K562 (cell line): ENCODE results near the gene PPP6C. TPM values are rescaled to one million over a fixed set of nuclear protein-coding genes. Genes with fewer than 3 reads are reported as not detected.
"Not testable (repeated sequence)": the region's sequence is repeated elsewhere in the genome, so short reads cannot be mapped to it uniquely, and the experiment has no call there.

Experiments
- ATAC-seq: fragments of 200-7000 bp; cut with Tn5 transposase; 3 replicates; pipeline ENCODE4 v1.9.1; 2020; ENCODE audit warnings: moderate library complexity
- BruUV-seq: library from RNA; stranded (reverse); fragments of 400-500 nt; replicated peaks from 2 replicates; lab custom pipeline; 2021; lab: Mats Ljungman, UMichigan
- CTCF ChIA-PET: fragments of 300-600 bp; formaldehyde crosslinking; extraction: SDS; loops from one replicate; lab custom pipeline; 2021; ENCODE audit warnings: low intra/inter-chr PET ratio; lab: Yijun Ruan, JAX
- POLR2A ChIA-PET: fragments of 300-600, 350-650 bp; sonication (Branson Sonifier 250); formaldehyde crosslinking; extraction: SDS; loops from one replicate; lab custom pipeline; 2021; ENCODE audit warnings: antibody characterized with exemption, inconsistent platforms; lab: Yijun Ruan, JAX
- DNase-seq, 4 experiments: peaks; one replicate each; pipeline versions ENCODE4 v3.0.0 to v3.0.0-alpha.2; 2011 to 2018; ENCODE audit warnings: low spot score in 3 of 4, mixed read lengths in 3 of 4; ENCODE audit errors: extremely low read depth in 1 of 4
- FAIRE-seq: peaks from 2 replicates; lab custom pipeline; 2011; peaks lifted over from hg19 to GRCh38; lab: Jason Lieb, UNC
- H2AFZ ChIP-seq: 2 replicates; pipeline ENCODE4 v1.6.0; 2011; ENCODE audit warnings: low read depth, low read length, control low read depth, inconsistent platforms
- H3K27ac ChIP-seq: fragments of 200-600 bp; 3 replicates; pipeline ENCODE4 v1.8.0; 2011; ENCODE audit warnings: low read depth, mild to moderate bottlenecking, control low read depth, inconsistent platforms, low read length, moderate library complexity, mixed read lengths; ENCODE audit errors: extremely low read depth
- H3K27me3 ChIP-seq, 2 experiments: fragments of 300-600 bp in 1 of 2; 2 replicates in 1 of 2; 3 replicates in 1 of 2; pipeline versions ENCODE4 v1.6.0 to v1.8.0; 2011; ENCODE audit warnings: inconsistent platforms in 2 of 2, low read length in 2 of 2, mild to moderate bottlenecking in 1 of 2, mixed read lengths in 1 of 2, moderate library complexity in 1 of 2; ENCODE audit not compliant: control insufficient read depth in 2 of 2, insufficient read depth in 2 of 2
- H3K36me3 ChIP-seq: fragments of 300-600 bp; 3 replicates; pipeline ENCODE4 v1.8.0; 2011; ENCODE audit warnings: mild to moderate bottlenecking, low read length, inconsistent platforms; ENCODE audit not compliant: control insufficient read depth, insufficient read depth
- H3K4me1 ChIP-seq, 2 experiments: fragments of 200-600 bp in 1 of 2; replicated peaks in 1 of 2; 2 replicates in 1 of 2; 3 replicates in 1 of 2; pipeline versions ENCODE4 v1.5.1 to v1.8.0; 2011; ENCODE audit warnings: inconsistent platforms in 2 of 2, low read length in 2 of 2, mild to moderate bottlenecking in 1 of 2, mixed read lengths in 1 of 2, moderate library complexity in 1 of 2; ENCODE audit not compliant: control insufficient read depth in 2 of 2, insufficient read depth in 2 of 2
- H3K4me2 ChIP-seq: 2 replicates; pipeline ENCODE4 v1.6.1; 2011; ENCODE audit warnings: low read length, control low read depth, inconsistent platforms, mixed read lengths; ENCODE audit not compliant: insufficient read depth
- H3K4me3 ChIP-seq: fragments of 200-600 bp; sonication (generic), shearing (Covaris generic); 2 replicates; pipeline ENCODE4 v1.5.1; 2016; ENCODE audit warnings: control low read depth, inconsistent platforms
- H3K79me2 ChIP-seq: fragments of 200-600 bp; 3 replicates; pipeline ENCODE4 v1.8.0; 2011; ENCODE audit warnings: low read length, inconsistent platforms; ENCODE audit not compliant: control insufficient read depth, insufficient read depth
- H3K9ac ChIP-seq, 2 experiments: 2 replicates each; pipeline versions ENCODE4 v1.6.0 to v1.6.1; 2011; ENCODE audit warnings: low read depth in 2 of 2, low read length in 2 of 2, control low read depth in 1 of 2, inconsistent platforms in 1 of 2, mild to moderate bottlenecking in 1 of 2, mixed read lengths in 1 of 2; ENCODE audit not compliant: insufficient read depth in 1 of 2
- H3K9me1 ChIP-seq: one replicate; pipeline ENCODE4 v1.6.0; 2011; ENCODE audit warnings: inconsistent platforms, mild to moderate bottlenecking, low read length, moderate library complexity; ENCODE audit not compliant: control insufficient read depth, insufficient read depth
- H3K9me3 ChIP-seq: replicated peaks from 2 replicates; pipeline ENCODE4 v1.5.1; 2011; ENCODE audit warnings: low read depth, low read length, inconsistent platforms; ENCODE audit not compliant: control insufficient read depth, insufficient read depth
- H4K20me1 ChIP-seq: replicated peaks from 2 replicates; pipeline ENCODE4 v1.6.1; 2011; ENCODE audit warnings: low read length, inconsistent platforms, mixed read lengths; ENCODE audit not compliant: control insufficient read depth, insufficient read depth
- CEBPB ChIP-seq: fragments of 450-650 bp; IDR thresholded peaks from 2 replicates; pipeline ENCODE4 v1.6.1; 2016; ENCODE audit warnings: missing genetic modification characterization, missing compliant biosample characterization
- CEBPG ChIP-seq, 3 experiments: fragments of 200-800 bp in 1 of 3; sonication (Bioruptor generic) in 1 of 3; sonication (generic) in 1 of 3; formaldehyde crosslinking in 1 of 3; IDR thresholded peaks in 2 of 3; conservative IDR thresholded peaks in 1 of 3; 2 replicates each; pipeline versions ENCODE4 v1.6.1 to v1.8.0; 2016 to 2022; ENCODE audit warnings: missing compliant biosample characterization in 2 of 3, missing genetic modification characterization in 2 of 3, mild to moderate bottlenecking in 1 of 3, missing genetic modification reagents in 1 of 3
- LCOR ChIP-seq: sonication (generic); formaldehyde crosslinking; IDR thresholded peaks from 2 replicates; pipeline ENCODE4 v1.8.0; 2022; ENCODE audit warnings: mild to moderate bottlenecking, missing genetic modification reagents
- ZNF766 ChIP-seq: fragments of 200-800 bp; sonication (Bioruptor generic); conservative IDR thresholded peaks from 2 replicates; pipeline ENCODE4 v1.6.1; 2016; ENCODE audit warnings: missing genetic modification characterization, missing compliant biosample characterization
- WGBS: fragments of 100-300 bp; shearing (Covaris generic); methylation state at CpG from one replicate; pipeline ENCODE4 v1.1.6; 2016; ENCODE audit warnings: low coverage, mixed read lengths; ENCODE audit not compliant: insufficient coverage; ENCODE audit errors: missing lambda C conversion rate; 5-methylcytosine and 5-hydroxymethylcytosine counted together
- in situ Hi-C: fragments of 300-500 bp; cut with MboI; formaldehyde crosslinking; loops from 4 replicates; pipeline ENCODE4 v1.15.0; 2018; ENCODE audit warnings: inconsistent platforms, mixed read lengths
- intact Hi-C: fragments of 100-400 bp; cut with micrococcal nuclease; formaldehyde crosslinking; loops from 2 replicates; pipeline ENCODE4 v1.14.2; 2022
- polyA plus RNA-seq, 8 experiments: library from polyadenylated mRNA; depleted of rRNA in 4 of 8; stranded (reverse) in 5 of 8; unstranded in 3 of 8; fragments of >200 nt; fragmentation: Nextera tagmentation in 2 of 8; fragmentation: Illumina TruSeq in 1 of 8; extraction: Ambion mirVana in 2 of 8; extraction: Trizol in 1 of 8; gene quantifications; 2 replicates each; pipeline versions ENCODE4 v1.2.1 to v1.2.3, GENCODE V29; 2011 to 2014; ENCODE audit warnings: inconsistent platforms in 1 of 8, missing spikeins in 1 of 8
- total RNA-seq, 7 experiments: library from RNA; depleted of rRNA in 6 of 7; stranded (reverse); fragments of >200 nt in 6 of 7; fragmentation: Illumina TruSeq in 2 of 7; extraction: Trizol in 2 of 7; gene quantifications; 2 replicates each; pipeline versions ENCODE4 v1.2.1 to v1.2.3, GENCODE V29; 2011 to 2021; ENCODE audit warnings: low replicate concordance in 1 of 7
- TF ChIP-seq, protein P1 (sequence below): IDR thresholded peaks from 2 replicates; pipeline ENCODE4 v1.6.1; 2016; ENCODE audit warnings: missing genetic modification characterization, missing compliant biosample characterization

PPP6C gene
- total and polyA plus RNA-seq, 9 of the 15 experiments (the other 6 are each of a cell fraction or from before 2014, with no cell fraction given): 18.8 to 44.8 (median 38.3) TPM

- FAIRE-seq; H3K4me3 ChIP-seq; H2AFZ ChIP-seq; POLR2A ChIA-PET; CTCF ChIA-PET; TF ChIP-seq CEBPG (CRISPR knock-in tag; IDR thresholded peaks at IDR 0.05): not testable (repeated sequence)
- peaks cover 9 to 13% of the 10 kb centered on the region in 2 experiments; a peak in 4 of 5 replicates for H3K4me1 ChIP-seq
- H3K79me2 ChIP-seq: peaks cover 90% of the 10 kb centered on the region
- TF ChIP-seq CEBPB (tag) (peak; percentile 66), CEBPG (tag; conservative IDR thresholded peaks at IDR 0.05 in 1 of 2, IDR thresholded peaks at IDR 0.05 in 1 of 2) (0 out of 4 replicates have a peak, but pooled peaks of 1 of the 2 experiments have one; percentile 23)
- TF ChIP-seq, all 486 proteins: peak for 2; not testable (repeated sequence) for 484
- intact Hi-C loops, H3K9ac ChIP-seq, BruUV-seq, H4K20me1 ChIP-seq, ATAC-seq, H3K9me3 ChIP-seq, H3K27me3 ChIP-seq, H3K27ac ChIP-seq, H3K9me1 ChIP-seq, H3K4me2 ChIP-seq, DNase-seq, in situ Hi-C loops, H3K36me3 ChIP-seq: not testable (repeated sequence)
- WGBS: 100% methylated on average over 2 of the region's 4 CpGs
These were observed 9.8 kb downstream of the PPP6C start for GRCh38 chr9:125179776-125180175.

- Histone ChIP-seq H3K27me3 (no peaks in the 10 kb centered on the region), H3K27ac (no peak overlapping the region), H4K20me1 (no peaks in the 10 kb centered on the region), H3K79me2 (peaks cover 82% of the 10 kb centered on the region), H3K9me1 (no peaks in the 10 kb centered on the region), H3K4me1 (peaks cover 9 to 13% of the 10 kb centered on the region in 2 experiments; a peak in 4 of 5 replicates), H3K9me3 (no peaks in the 10 kb centered on the region), H3K9ac (no peak overlapping the region), H3K4me3 (no peak overlapping the region), H3K36me3 (peaks cover 7% of the 10 kb centered on the region; the same call in 1 of the 3 replicates), H3K4me2 (no peak overlapping the region), H2AFZ (no peak overlapping the region)
- no peak for FAIRE-seq
- no TSS peak for BruUV-seq
- ATAC-seq: no peak
- intact Hi-C loops (no loop called here), in situ Hi-C loops (no loop called here)
- DNase-seq: no peak
- TF ChIP-seq ZNF766: 0 out of 2 replicates have a peak, but pooled peaks have one; percentile 13
- TF ChIP-seq, protein P1, sequence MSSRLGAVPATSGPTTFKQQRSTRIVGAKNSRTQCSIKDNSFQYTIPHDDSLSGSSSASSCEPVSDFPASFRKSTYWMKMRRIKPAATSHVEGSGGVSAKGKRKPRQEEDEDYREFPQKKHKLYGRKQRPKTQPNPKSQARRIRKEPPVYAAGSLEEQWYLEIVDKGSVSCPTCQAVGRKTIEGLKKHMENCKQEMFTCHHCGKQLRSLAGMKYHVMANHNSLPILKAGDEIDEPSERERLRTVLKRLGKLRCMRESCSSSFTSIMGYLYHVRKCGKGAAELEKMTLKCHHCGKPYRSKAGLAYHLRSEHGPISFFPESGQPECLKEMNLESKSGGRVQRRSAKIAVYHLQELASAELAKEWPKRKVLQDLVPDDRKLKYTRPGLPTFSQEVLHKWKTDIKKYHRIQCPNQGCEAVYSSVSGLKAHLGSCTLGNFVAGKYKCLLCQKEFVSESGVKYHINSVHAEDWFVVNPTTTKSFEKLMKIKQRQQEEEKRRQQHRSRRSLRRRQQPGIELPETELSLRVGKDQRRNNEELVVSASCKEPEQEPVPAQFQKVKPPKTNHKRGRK (tag): no peak
- TF ChIP-seq LCOR: no peak
- 62% methylated on average over 1 of the region's 1 CpG for WGBS
- ChIA-PET CTCF (no interaction called here), POLR2A (interaction anchor here (0.6 kb wide), 1 partner anchor 197 kb away, joined by 4 read pairs; no protein-coding TSS in a partner anchor)
These were observed 11.7 kb downstream of the PPP6C start for GRCh38 chr9:125177888-125178287.
